Sciatic nerve (tissue), 2 donors: ENCODE measurements around the gene HTRA2. TPM values are rescaled to one million over a fixed set of nuclear protein-coding genes. Genes with fewer than 3 reads are reported as not detected.

Source experiments
- ATAC-seq: fragments of 200-7000 bp; cut with Tn5 transposase; one replicate; pipeline ENCODE4 v1.9.1; 2020; ENCODE audit warnings: mild to moderate bottlenecking, moderate library complexity
- DNase-seq: peaks from one replicate; pipeline ENCODE4 v3.0.0-alpha.2; 2020; ENCODE audit warnings: low spot score
- intact Hi-C: fragments of 100-400 bp; cut with DNase I; formaldehyde crosslinking; loops from one replicate; pipeline ENCODE4 v1.14.2; 2022
- total RNA-seq: library from RNA; stranded (reverse); fragmentation: NEBNext Ultra II Directional; extraction: Animal tissue kit (Norgen Biotek cat#: 25700); gene quantifications from one replicate; pipeline ENCODE4 v1.2.1, GENCODE V29; 2021
- donor health status: DM: no; HTN: no; CAD: no.
- donor health status: DM: no; HTN: no; CAD: no.

HTRA2 gene
- total RNA-seq, 1 donor from 2014 or later = 34.5 TPM

DNA sequence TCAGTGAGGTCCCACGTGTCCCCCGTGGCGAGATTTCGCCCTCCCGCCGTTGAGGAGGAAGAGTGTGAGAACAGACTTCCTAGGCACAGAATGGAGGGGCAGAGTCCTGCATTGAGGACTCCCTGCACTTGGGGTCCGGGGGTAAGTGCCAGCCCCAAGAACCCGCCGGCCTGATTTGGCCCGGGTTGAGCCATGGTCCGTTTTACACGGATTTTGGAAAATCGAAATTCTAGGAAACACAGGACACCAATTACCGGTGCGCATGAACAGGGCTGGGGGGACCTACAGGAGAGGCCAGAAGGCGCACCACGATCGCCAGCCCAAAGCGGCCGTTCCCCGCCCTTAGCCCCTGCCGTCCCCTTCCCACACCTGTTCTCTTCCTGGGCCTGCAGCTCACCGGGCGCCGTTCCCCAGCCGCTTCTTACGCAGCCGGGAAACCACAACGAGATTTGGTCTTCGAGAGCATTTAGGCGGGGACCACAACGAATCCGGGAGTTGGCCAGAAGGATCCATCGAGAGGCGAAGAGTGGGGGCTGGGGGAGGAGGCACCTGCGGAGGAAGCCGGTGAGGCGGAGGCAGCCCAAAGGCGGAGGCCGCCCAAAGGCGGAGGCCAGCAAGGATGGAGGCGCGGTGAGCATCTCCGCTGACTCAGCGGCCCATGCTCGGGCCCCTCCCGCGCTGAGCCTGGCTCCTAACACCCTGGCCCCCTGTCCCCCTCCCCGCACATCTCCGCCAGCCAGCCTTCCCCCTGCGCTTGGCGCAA is 15.9 kb upstream of the HTRA2 start:
- intact Hi-C loops = no loop called here
- DNase-seq = no peak
- ATAC-seq = no peak

- ATAC-seq = no peak
- intact Hi-C loops = no loop called here
- no peak for DNase-seq
Measured at GRCh38 chr2:74514368-74515270, 15.1 kb upstream of the HTRA2 start, which contains the start of gene TLX2. Gene TLX2, plus strand, starts transcription at chr2:74514450. Its CDS starts 357 bp downstream, at chr2:74514807.

DNA sequence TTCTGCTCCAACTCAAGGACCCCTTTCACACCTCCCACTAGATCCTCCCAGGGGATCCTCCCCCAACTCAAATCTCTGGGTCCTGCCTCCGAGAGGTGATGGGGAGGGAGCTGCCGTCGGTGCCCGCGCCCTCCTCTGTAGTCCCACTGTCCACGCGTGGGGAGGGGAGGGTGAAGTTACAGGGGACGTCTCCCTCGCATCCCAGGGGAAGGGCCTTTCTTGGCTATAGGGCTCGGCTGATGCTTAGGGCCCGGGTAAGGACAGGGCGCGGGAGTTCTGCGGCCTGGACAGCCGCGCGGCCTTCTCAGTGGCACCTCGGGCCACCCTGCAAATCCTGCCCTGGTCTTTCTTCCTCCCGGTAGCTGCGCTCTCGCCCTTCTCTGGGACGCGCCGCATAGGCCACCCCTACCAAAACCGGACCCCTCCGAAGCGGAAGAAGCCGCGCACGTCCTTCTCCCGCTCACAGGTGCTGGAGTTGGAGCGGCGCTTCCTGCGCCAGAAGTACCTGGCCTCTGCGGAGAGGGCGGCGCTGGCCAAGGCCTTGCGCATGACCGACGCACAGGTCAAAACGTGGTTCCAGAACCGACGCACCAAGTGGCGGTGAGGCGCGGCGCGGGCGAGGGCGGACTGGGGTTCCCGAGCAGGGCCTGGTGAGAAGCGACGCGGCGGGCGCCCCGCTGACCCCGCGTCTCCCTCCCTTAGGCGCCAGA is 14.3 kb upstream of the HTRA2 start:
- DNase-seq = no peak
- no peak for ATAC-seq
- intact Hi-C loops = no loop called here

DNA sequence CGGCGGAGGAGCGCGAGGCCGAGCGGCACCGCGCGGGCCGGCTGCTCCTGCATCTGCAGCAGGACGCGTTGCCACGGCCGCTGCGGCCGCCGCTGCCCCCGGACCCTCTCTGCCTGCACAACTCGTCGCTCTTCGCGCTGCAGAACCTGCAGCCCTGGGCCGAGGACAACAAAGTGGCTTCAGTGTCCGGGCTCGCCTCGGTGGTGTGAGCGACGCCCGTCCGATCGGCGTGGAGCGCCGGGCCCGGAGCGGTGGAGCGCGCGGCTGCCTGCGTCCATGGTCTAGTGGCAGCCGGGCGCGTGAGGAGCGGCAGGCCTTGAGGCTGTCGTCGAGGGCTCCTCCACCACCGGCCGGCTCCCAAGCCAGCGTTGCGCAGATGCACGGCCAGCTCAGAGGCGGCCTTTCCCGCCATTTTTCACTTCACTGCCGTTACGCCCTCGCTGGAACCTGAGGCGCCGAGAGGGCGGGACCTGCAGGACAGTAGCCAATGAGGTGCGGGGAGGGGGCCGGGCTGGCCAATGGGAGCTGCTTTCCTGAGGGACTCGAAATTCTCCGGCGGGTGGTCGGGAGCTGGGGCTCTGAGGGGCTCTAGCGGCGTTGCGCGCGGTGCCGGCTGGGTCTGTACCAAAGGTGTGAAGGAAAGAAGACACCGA is 13.6 kb upstream of the HTRA2 start:
- intact Hi-C loops = no loop called here
- peak; percentile 72 for ATAC-seq
- DNase-seq = peak; percentile 77

GRCh38 chr2:74516650-74517049 is 13.1 kb upstream of the HTRA2 start:
- ATAC-seq (no peak), DNase-seq (no peak)
- intact Hi-C loops = no loop called here

DNA sequence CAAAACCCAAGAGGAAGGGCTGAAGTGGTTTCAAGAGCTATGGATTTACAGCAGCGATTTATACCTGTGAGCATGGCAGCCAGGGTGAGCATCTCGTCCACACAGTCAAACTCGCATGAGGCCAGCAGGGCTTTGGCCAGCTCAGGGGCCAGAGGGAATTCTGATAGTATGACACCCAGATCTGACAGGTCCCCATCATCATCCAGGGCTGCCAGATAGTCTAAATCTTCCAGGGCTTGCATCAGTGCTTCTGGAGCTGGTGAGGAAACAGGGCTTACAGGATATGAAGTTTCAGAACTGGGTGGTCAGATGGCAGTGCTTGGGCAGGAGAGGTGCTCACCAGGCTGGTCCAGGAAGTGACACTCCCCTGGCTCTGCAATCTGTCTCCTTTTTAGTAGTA is 7.2 kb upstream of the HTRA2 start:
- ATAC-seq (no peak), DNase-seq (no peak)
- intact Hi-C loops = no loop called here

DNA sequence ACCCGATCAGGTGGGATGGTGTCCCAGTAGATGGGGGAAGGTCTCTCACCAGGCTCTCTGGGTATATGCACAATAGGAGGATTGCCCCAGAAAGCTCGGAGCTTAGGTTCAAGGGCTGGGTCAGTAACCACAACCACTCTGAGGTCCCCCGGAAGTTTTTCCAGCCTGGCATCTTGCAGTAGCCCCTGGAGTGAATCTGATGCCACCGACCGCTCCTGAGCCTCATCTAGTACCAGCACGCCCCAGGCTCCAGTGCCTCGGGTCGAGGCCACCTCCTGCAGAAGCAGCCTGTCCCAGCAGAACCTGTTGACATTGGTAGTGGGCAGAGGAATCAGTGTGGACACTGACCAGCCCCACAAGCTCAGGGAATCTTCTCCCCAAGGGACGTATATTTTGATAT is 5.7 kb upstream of the HTRA2 start:
- intact Hi-C loops = no loop called here
- no peak for ATAC-seq
- no peak for DNase-seq

GRCh38 chr2:74524955-74525716 is 4.6 kb upstream of the HTRA2 start:
- ATAC-seq = no peak
- intact Hi-C loops = no loop called here
- DNase-seq = no peak

- no peak for ATAC-seq
- no peak for DNase-seq
- intact Hi-C loops = no loop called here
Measured at GRCh38 chr2:74525717-74526648, 3.8 kb upstream of the HTRA2 start, which contains the start of gene DQX1. Gene DQX1, minus strand, starts transcription at chr2:74526231. Its CDS starts 502 bp downstream, at chr2:74525729.

- no peak for DNase-seq
- no peak for ATAC-seq
- intact Hi-C loops = no loop called here
Measured at GRCh38 chr2:74526649-74527230, 3.0 kb upstream of the HTRA2 start.

DNA sequence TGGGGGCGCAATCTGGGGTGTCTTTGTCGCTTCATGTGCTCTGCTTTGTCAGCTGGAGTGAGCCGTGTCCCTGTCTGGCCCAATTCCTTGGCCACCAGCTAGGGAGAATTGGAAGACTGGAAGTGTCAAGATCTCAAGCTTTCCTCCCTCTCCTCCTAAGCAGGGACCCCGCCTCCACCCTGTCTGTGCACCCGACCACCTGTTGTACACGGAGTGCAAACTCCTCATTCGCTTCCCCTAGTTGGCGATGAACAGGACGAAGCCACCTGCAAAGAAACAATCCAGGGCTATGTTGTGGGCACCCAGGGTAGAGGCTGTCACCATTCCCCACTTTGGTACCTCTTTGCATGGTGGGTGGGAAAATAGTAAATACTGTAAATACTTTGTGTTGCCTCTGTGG is 2.0 kb upstream of the HTRA2 start:
- no peak for DNase-seq
- intact Hi-C loops = no loop called here
- ATAC-seq = no peak

GRCh38 chr2:74528600-74529356 is 955 bp upstream of the HTRA2 start:
- intact Hi-C loops = no loop called here
- DNase-seq (no peak), ATAC-seq (peak; percentile 3)

DNA sequence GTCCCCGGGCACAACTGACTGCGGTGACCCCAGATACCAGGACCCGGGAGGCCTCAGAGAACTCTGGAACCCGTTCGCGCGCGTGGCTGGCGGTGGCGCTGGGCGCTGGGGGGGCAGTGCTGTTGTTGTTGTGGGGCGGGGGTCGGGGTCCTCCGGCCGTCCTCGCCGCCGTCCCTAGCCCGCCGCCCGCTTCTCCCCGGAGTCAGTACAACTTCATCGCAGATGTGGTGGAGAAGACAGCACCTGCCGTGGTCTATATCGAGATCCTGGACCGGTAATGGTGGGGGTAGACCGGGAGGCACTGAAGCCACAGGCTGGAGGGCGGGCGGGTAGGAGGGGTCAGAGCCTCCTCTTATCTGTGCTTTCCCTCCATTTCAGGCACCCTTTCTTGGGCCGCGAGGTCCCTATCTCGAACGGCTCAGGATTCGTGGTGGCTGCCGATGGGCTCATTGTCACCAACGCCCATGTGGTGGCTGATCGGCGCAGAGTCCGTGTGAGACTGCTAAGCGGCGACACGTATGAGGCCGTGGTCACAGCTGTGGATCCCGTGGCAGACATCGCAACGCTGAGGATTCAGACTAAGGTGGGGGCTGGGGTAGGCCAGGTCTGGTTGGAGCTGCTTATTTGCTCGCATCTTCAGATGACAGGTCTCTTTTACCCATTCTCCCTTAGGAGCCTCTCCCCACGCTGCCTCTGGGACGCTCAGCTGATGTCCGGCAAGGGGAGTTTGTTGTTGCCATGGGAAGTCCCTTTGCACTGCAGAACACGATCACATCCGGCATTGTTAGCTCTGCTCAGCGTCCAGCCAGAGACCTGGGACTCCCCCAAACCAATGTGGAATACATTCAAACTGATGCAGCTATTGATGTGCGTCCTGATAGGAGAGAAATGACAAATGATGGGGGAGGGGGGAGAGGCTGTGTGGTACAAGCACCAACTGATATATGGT is 780 bp downstream of the HTRA2 start:
- intact Hi-C loops = no loop called here
- ATAC-seq (peak; percentile 11), DNase-seq (peak; percentile 74)

DNA sequence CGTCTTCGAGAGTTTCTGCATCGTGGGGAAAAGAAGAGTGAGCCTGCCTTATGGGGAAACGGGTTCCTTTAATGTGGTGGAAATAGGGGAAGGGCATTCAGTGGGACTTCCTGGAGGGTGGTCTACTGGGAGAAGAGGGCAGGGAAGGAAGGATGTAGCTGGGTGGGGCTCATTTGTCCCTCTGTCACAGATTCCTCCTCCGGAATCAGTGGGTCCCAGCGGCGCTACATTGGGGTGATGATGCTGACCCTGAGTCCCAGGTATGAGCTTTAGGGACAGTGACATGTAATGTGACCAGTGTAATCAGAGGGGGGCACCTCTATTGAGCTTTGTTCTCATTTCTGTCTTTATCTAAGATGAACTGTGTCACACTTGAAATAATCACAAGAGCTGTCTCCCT is 1.9 kb downstream of the HTRA2 start:
- no peak for ATAC-seq
- DNase-seq = no peak
- intact Hi-C loops = no loop called here

DNA sequence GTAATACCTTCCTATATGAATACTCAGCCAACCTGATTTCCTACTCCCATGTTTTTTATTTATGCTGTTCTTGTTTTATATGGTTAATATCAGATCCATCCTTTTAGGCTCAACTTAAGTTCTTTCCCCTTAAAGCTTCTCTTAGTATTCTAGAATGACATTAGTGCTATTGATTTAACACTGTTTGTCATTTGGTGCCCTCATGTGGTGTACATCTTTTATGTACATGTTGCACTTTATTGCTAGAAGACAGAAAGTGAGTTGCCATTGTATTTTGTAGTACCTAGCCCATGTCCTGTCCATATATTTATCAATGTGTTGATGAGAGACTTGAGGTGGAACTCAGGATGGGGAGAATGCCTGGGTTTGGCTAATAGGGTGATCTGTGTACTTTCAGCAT is 2.5 kb downstream of the HTRA2 start:
- no peak for ATAC-seq
- no peak for DNase-seq

More for the DNA sequence above, 2.5 kb downstream of the HTRA2 start:
- intact Hi-C loops = no loop called here
